A549 (cell line): ENCODE data around the gene JDP2. TPM values are rescaled to one million over a fixed set of nuclear protein-coding genes. Genes with fewer than 3 reads are reported as not detected.

Source experiments
- ATAC-seq, 2 experiments: fragments of 200-7000 bp in 1 of 2; fragments of >200 bp in 1 of 2; cut with Nextera tagmentation in 1 of 2; cut with Tn5 transposase in 1 of 2; 3 replicates each; pipeline versions ENCODE4 v1.8.0 to v1.9.1; 2018 to 2020; ENCODE audit warnings: mild to moderate bottlenecking in 1 of 2, moderate library complexity in 1 of 2
- CTCF ChIA-PET: fragments of 300-600 bp; sonication (Branson Sonifier 250); formaldehyde crosslinking; extraction: SDS; loops from one replicate; lab custom pipeline; 2021; ENCODE audit warnings: antibody characterized with exemption, inconsistent platforms; lab: Yijun Ruan, JAX
- POLR2A ChIA-PET: fragments of 350-600 bp; formaldehyde crosslinking; extraction: SDS; loops from one replicate; lab custom pipeline; 2021; ENCODE audit warnings: antibody characterized with exemption, inconsistent platforms; lab: Yijun Ruan, JAX
- DNase-seq, 2 experiments: peaks; one replicate each; pipeline versions ENCODE4 v3.0.0 to v3.0.0-alpha.2; 2011 to 2016; ENCODE audit warnings: low read depth in 1 of 2, low spot score in 1 of 2
- FAIRE-seq: peaks from 2 replicates; lab custom pipeline; 2011; peaks lifted over from hg19 to GRCh38; lab: Jason Lieb, UNC
- H3K27ac ChIP-seq, 2 experiments: fragments of >200 bp; sonication (Bioruptor Twin); formaldehyde crosslinking; 3 replicates each; pipeline ENCODE4 v1.5.1; 2016 to 2017
- H3K4me1 ChIP-seq: fragments of >200 bp; sonication (Bioruptor Twin); formaldehyde crosslinking; 3 replicates; pipeline ENCODE4 v1.6.1; 2016
- H3K4me2 ChIP-seq: fragments of >200 bp; sonication (Bioruptor Twin); formaldehyde crosslinking; 3 replicates; pipeline ENCODE4 v1.6.1; 2016
- H3K4me3 ChIP-seq: fragments of >200 bp; sonication (Bioruptor Twin); formaldehyde crosslinking; 3 replicates; pipeline ENCODE4 v1.5.1; 2016
- H3K9me3 ChIP-seq: fragments of >200 bp; sonication (Bioruptor Twin); formaldehyde crosslinking; 3 replicates; pipeline ENCODE4 v1.6.1; 2016
- ATOH8 ChIP-seq: fragments of 250-450 bp; sonication (Bioruptor Pico); IDR thresholded peaks from 2 replicates; pipeline ENCODE4 v1.5.0; 2020; ENCODE audit warnings: low read depth, mild to moderate bottlenecking, moderate library complexity
- CEBPB ChIP-seq, 2 experiments: fragments of >200 bp in 1 of 2; sonication (Bioruptor Twin) in 1 of 2; formaldehyde crosslinking in 1 of 2; IDR thresholded peaks; 2 replicates each; pipeline ENCODE4 v1.6.1; 2012 to 2016
- CHD4 ChIP-seq: fragments of 200-600 bp; sonication (generic); IDR thresholded peaks from 2 replicates; pipeline ENCODE4 v1.6.1; 2016; ENCODE audit warnings: antibody characterized with exemption, mild to moderate bottlenecking, borderline replicate concordance
- CTCF ChIP-seq: fragments of >200 bp; sonication (Bioruptor Twin); formaldehyde crosslinking; IDR thresholded peaks from 3 replicates; pipeline ENCODE4 v1.5.1; 2016
- EHF ChIP-seq: fragments of 250-450 bp; sonication (Bioruptor Pico); IDR thresholded peaks from 2 replicates; pipeline ENCODE4 v1.5.0; 2020; ENCODE audit warnings: mild to moderate bottlenecking
- ELK1 ChIP-seq: fragments of 150-350 bp; IDR thresholded peaks from 2 replicates; pipeline ENCODE4 v1.6.1; 2014; ENCODE audit warnings: low read depth, mild to moderate bottlenecking, low read length
- HDAC2 ChIP-seq: fragments of 200-600 bp; sonication (generic); IDR thresholded peaks from 2 replicates; pipeline ENCODE4 v1.6.1; 2016
- HES2 ChIP-seq: fragments of >200 bp; sonication (Bioruptor Twin); formaldehyde crosslinking; IDR thresholded peaks from 2 replicates; pipeline ENCODE4 v1.6.1; 2016
- HEYL ChIP-seq: fragments of 250-450 bp; sonication (Bioruptor Pico); IDR thresholded peaks from 2 replicates; pipeline ENCODE4 v1.8.0; 2021; ENCODE audit warnings: mild to moderate bottlenecking, moderate library complexity
- HOXA7 ChIP-seq: fragments of 250-450 bp; sonication (Bioruptor Pico); IDR thresholded peaks from 2 replicates; pipeline ENCODE4 v1.5.0; 2020; ENCODE audit warnings: mild to moderate bottlenecking, moderate library complexity
- JUN ChIP-seq, 2 experiments: fragments of >200 bp; sonication (Bioruptor Twin); formaldehyde crosslinking; IDR thresholded peaks; 2 replicates in 1 of 2; 3 replicates in 1 of 2; pipeline ENCODE4 v1.6.1; 2016 to 2017
- JUNB ChIP-seq: fragments of >200 bp; sonication (Bioruptor Twin); formaldehyde crosslinking; IDR thresholded peaks from 2 replicates; pipeline ENCODE4 v1.6.1; 2016
- KDM1A ChIP-seq: fragments of 200-600 bp; sonication (generic); IDR thresholded peaks from 2 replicates; pipeline ENCODE4 v1.6.1; 2016; ENCODE audit warnings: low read depth, mild to moderate bottlenecking
- MAX ChIP-seq: IDR thresholded peaks from 2 replicates; pipeline ENCODE4 v1.6.1; 2012
- NPAS2 ChIP-seq: fragments of 250-450 bp; sonication (Bioruptor Pico); IDR thresholded peaks from 2 replicates; pipeline ENCODE4 v1.8.0; 2022; ENCODE audit warnings: mild to moderate bottlenecking, moderate library complexity, borderline replicate concordance
- POLR2A ChIP-seq: IDR thresholded peaks from 2 replicates; pipeline ENCODE4 v1.6.1; 2012; ENCODE audit warnings: mild to moderate bottlenecking, low read length
- POLR2AphosphoS2 ChIP-seq: conservative IDR thresholded peaks from 2 replicates; pipeline ENCODE4 v1.6.1; 2012; ENCODE audit warnings: low read length, improper control_type of control experiment, inconsistent platforms
- RCOR1 ChIP-seq: fragments of 150-350 bp; IDR thresholded peaks from 2 replicates; pipeline ENCODE4 v1.6.1; 2014; ENCODE audit warnings: antibody characterized with exemption, low read length, low read depth
- REST ChIP-seq: fragments of 200-600 bp; sonication (generic); IDR thresholded peaks from 2 replicates; pipeline ENCODE4 v1.6.1; 2016; ENCODE audit warnings: antibody characterized with exemption, mild to moderate bottlenecking, moderate library complexity
- RNF2 ChIP-seq: fragments of 200-600 bp; sonication (generic); IDR thresholded peaks from 2 replicates; pipeline ENCODE4 v1.6.1; 2016; ENCODE audit warnings: low read depth, mild to moderate bottlenecking, antibody characterized with exemption, moderate library complexity, borderline replicate concordance
- ZNF302 ChIP-seq: fragments of 250-450 bp; sonication (Bioruptor Pico); IDR thresholded peaks from 2 replicates; pipeline ENCODE4 v1.9.0; 2021; ENCODE audit warnings: inconsistent platforms, mild to moderate bottlenecking, moderate library complexity
- WGBS: methylation state at CpG from one replicate; pipeline ENCODE4 v1.1.6; 2017; ENCODE audit errors: missing lambda C conversion rate; 5-methylcytosine and 5-hydroxymethylcytosine counted together
- polyA plus RNA-seq, 4 experiments: library from polyadenylated mRNA; depleted of rRNA in 3 of 4; stranded (reverse); fragments of >200 nt; fragmentation: RNase III in 1 of 4; extraction: RNeasy Plus Mini Kit Qiagen cat#74134 plus additional on column Dnase treatment in 1 of 4; gene quantifications; 2 replicates in 3 of 4; 3 replicates in 1 of 4; pipeline ENCODE4 v1.2.3, GENCODE V29; 2011 to 2017
- TF ChIP-seq, protein P1 (sequence below): fragments of 250-450 bp; sonication (Bioruptor Pico); IDR thresholded peaks from 2 replicates; pipeline ENCODE4 v1.5.0; 2021; ENCODE audit warnings: mild to moderate bottlenecking, moderate library complexity, borderline replicate concordance

Gene JDP2
- polyA plus RNA-seq, 2 of the 4 experiments (the other 2 are of a cell fraction): 22.4 to 31.2 TPM

DNA sequence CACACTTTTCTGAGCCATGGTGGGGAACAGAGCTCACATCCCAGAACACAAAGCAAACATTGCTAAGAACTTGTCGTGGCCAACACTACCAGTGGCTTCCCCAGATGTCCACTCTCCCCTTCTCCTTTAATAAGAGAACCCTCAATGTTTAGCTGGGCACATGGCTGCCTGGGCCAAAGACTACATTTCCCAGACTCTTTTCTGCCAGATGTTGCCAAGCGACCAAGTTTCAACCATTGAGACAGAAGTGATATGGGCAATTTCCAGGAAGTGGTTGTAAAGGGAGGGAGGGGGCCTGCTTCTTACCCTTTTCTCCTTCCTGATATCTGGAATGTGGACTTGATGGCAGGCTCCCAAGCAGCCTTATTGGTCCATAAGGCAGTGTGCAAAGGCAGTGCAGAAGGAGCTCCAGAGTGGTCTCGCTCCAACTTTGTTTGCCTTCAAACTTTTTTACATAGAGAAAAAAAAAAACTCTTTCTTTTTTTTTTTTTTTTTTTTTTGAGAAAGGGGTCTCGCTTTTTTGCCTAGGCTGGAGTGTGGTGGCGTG is 24.9 kb upstream of the JDP2 start:
- no peak for DNase-seq
- Histone ChIP-seq H3K4me2 (no peak overlapping the region), H3K9me3 (peaks cover 16% of the 10 kb centered on the region), H3K27ac (no peak overlapping the region), H3K4me1 (peaks cover 16% of the 10 kb centered on the region), H3K4me3 (no peak overlapping the region)
- CTCF ChIA-PET: interaction anchor here (0.6 to 1.7 kb wide), 4 partner anchors 13 to 271 kb away, joined by 3 to 4 read pairs (median 3); no protein-coding TSS in a partner anchor
- TF ChIP-seq HES2: no peak
- TF ChIP-seq HDAC2: no peak
- TF ChIP-seq MAX: no peak
- TF ChIP-seq, protein P1, sequence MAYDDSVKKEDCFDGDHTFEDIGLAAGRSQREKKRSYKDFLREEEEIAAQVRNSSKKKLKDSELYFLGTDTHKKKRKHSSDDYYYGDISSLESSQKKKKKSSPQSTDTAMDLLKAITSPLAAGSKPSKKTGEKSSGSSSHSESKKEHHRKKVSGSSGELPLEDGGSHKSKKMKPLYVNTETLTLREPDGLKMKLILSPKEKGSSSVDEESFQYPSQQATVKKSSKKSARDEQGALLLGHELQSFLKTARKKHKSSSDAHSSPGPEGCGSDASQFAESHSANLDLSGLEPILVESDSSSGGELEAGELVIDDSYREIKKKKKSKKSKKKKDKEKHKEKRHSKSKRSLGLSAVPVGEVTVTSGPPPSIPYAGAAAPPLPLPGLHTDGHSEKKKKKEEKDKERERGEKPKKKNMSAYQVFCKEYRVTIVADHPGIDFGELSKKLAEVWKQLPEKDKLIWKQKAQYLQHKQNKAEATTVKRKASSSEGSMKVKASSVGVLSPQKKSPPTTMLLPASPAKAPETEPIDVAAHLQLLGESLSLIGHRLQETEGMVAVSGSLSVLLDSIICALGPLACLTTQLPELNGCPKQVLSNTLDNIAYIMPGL (CRISPR knock-in tag): no peak
- no peak for TF ChIP-seq CTCF
- no peak for TF ChIP-seq EHF (CRISPR knock-in tag)
- no peak for TF ChIP-seq CEBPB (IDR thresholded peaks at IDR 0.05)
- TF ChIP-seq RCOR1: no peak
- TF ChIP-seq ELK1: no peak
- no peak for TF ChIP-seq KDM1A
- no peak for TF ChIP-seq CHD4
- TF ChIP-seq JUN (IDR thresholded peaks at IDR 0.05): no peak
- TF ChIP-seq POLR2AphosphoS2: no peak
- TF ChIP-seq HEYL (CRISPR knock-in tag): no peak
- no peak for TF ChIP-seq JUNB
- FAIRE-seq: no peak
- POLR2A ChIA-PET: no interaction called here
- no peak for ATAC-seq
- WGBS: 81% methylated on average over 5 of the region's 5 CpGs

GRCh38 chr14:75404847-75405246 is 23.0 kb upstream of the JDP2 start:
- 70% methylated on average over 4 of the region's 4 CpGs for WGBS
- no peak overlapping the region for H3K4me2 ChIP-seq
- TF ChIP-seq POLR2A (no peak), RNF2 (no peak), NPAS2 (CRISPR knock-in tag) (no peak), POLR2AphosphoS2 (no peak), ZNF302 (no peak), REST (no peak), JUN (IDR thresholded peaks at IDR 0.05) (no peak), HOXA7 (CRISPR knock-in tag) (no peak), ATOH8 (CRISPR knock-in tag) (no peak), ELK1 (no peak)
- TF ChIP-seq, protein P1 (CRISPR knock-in tag): no peak
- no peaks in the 10 kb centered on the region for H3K9me3 ChIP-seq
- ChIA-PET POLR2A (no interaction called here), CTCF (interaction anchor here (1.2 kb wide), 1 partner anchor 11 kb away, joined by 3 read pairs; no protein-coding TSS in a partner anchor)
- no peak overlapping the region for H3K4me3 ChIP-seq
- no peak for FAIRE-seq
- no peak overlapping the region for H3K27ac ChIP-seq
- H3K4me1 ChIP-seq: peaks cover 12% of the 10 kb centered on the region
- no peak for ATAC-seq
- no peak for DNase-seq
